ENCODE data around the gene CHD8. TPM values are rescaled to one million over a fixed set of nuclear protein-coding genes. Genes with fewer than 3 reads are reported as not detected.

The CHD8 gene
- total and polyA plus RNA-seq, 2 of the 4 experiments (the other 2 are of a cell fraction): 32.1 to 55.0 TPM

GRCh38 chr14:21367582-21368144 lies 88.3 kb downstream of the CHD8 start:
- H2BK120ac ChIP-seq (ENCODE audit: low read depth, low read length): no peak overlapping the region
- no peak overlapping the region for H3K14ac ChIP-seq (replicated peaks; ENCODE audit: low read depth, low read length)
- peak; percentile 76 for ATAC-seq (ENCODE audit: low read depth)
- H4K8ac ChIP-seq (ENCODE audit: low read depth in 2 of 2, low read length in 2 of 2): no peak overlapping the region
- no peaks in the 10 kb centered on the region for H3K27me3 ChIP-seq (ENCODE audit: control insufficient read depth, insufficient read depth, low read length)
- no TSS peak for BruUV-seq (replicated peaks)
- H3K9ac ChIP-seq (ENCODE audit: low read depth, low read length): no peak overlapping the region
- peak; percentile 70 for DNase-seq
- dilution Hi-C loops (cut with HindIII; ENCODE audit: low sequenced_read_pairs, unreplicated experiment) (no loop called here), intact Hi-C loops (cut with micrococcal nuclease) (no loop called here), in situ Hi-C loops (cut with MboI; ENCODE audit: low sequenced_read_pairs) (no loop called here)
- no peak overlapping the region for H3K4me3 ChIP-seq (ENCODE audit: insufficient read depth, low read depth, low read length)
- peaks cover 44% of the 10 kb centered on the region for H3K36me3 ChIP-seq (ENCODE audit: control insufficient read depth, insufficient read depth, low read length)
- H3K27ac ChIP-seq (ENCODE audit: insufficient read depth, low read length): no peak overlapping the region
- no peaks in the 10 kb centered on the region for H3K9me3 ChIP-seq (ENCODE audit: control insufficient read depth, insufficient read depth, low read length)
- H3K56ac ChIP-seq (ENCODE audit: extremely low read depth, insufficient read depth, low read length): no peak overlapping the region
- H2BK20ac ChIP-seq (ENCODE audit: low read depth, low read length): no peak overlapping the region
- H4K5ac ChIP-seq (ENCODE audit: low read depth, low read length): no peak overlapping the region
- no peak overlapping the region for H2AK5ac ChIP-seq (ENCODE audit: low read depth, low read length)
- no peak overlapping the region for H3K4me2 ChIP-seq (ENCODE audit: low read depth, low read length)
- TF ChIP-seq CEBPB (IDR thresholded peaks at IDR 0.05; ENCODE audit: low read depth, low read length) (peak; percentile 85), MXI1 (IDR thresholded peaks at IDR 0.05; ENCODE audit: borderline replicate concordance, low read depth, low read length) (no peak)
- no peak overlapping the region for H2AFZ ChIP-seq (replicated peaks; ENCODE audit: low read length, poor library complexity)
- no peak overlapping the region for H4K91ac ChIP-seq (ENCODE audit: insufficient read depth, low read depth, low read length)
- no peak overlapping the region for H3K18ac ChIP-seq (ENCODE audit: low read depth, low read length)
- H3K23ac ChIP-seq (ENCODE audit: low read depth, low read length): no peak overlapping the region
- H4K20me1 ChIP-seq (ENCODE audit: insufficient read depth, low read length): peaks cover 4% of the 10 kb centered on the region; the same call in 1 of the 2 replicates
- 100% methylated on average over 1 of the region's 6 CpGs; no CpG with 5 or more reads in 1 of the 2 experiments for WGBS, 2 experiments (ENCODE audit: extremely low coverage in 2 of 2, insufficient read length in 1 of 2)
- H2AK9ac ChIP-seq (replicated peaks; ENCODE audit: low read depth, low read length, poor library complexity): no peak overlapping the region
- no peak overlapping the region for H2BK15ac ChIP-seq (ENCODE audit: low read depth, low read length)
- peaks cover 3 to 6% of the 10 kb centered on the region in 2 experiments; a peak in 2 of 4 replicates for H3K79me1 ChIP-seq (ENCODE audit: low read depth in 1 of 2, low read length in 2 of 2)
- H3K9me1 ChIP-seq (ENCODE audit: insufficient read depth, low read length): no peaks in the 10 kb centered on the region
- H2BK5ac ChIP-seq (ENCODE audit: low read depth, low read length, poor library complexity, severe bottlenecking): no peak overlapping the region
- POLR2A ChIA-PET (ENCODE audit: unreplicated experiment): no interaction called here
- H3K4ac ChIP-seq (ENCODE audit: low read depth, low read length): no peak overlapping the region
- CTCF ChIA-PET: interaction anchor here (0.5 to 0.7 kb wide), 2 partner anchors 178 to 737 kb away, joined by 3 to 4 read pairs; no protein-coding TSS in a partner anchor
- no peaks in the 10 kb centered on the region for H3K4me1 ChIP-seq (ENCODE audit: control insufficient read depth, insufficient read depth, low read length)

Data from IMR-90 (cell line).